GM21515 (cell line): Measurements from ENCODE around the gene HELZ.

Experiments used
- ATAC-seq: cut with Tn5 transposase; IDR thresholded peaks from one replicate; pipeline ENCODE4 v1.9.1; 2021; ENCODE audit not compliant: unreplicated experiment

The HELZ gene

GRCh38 chr17:67035131-67036083, 209.6 kb downstream of the HELZ start:
- no peak for ATAC-seq

GRCh38 chr17:67033613-67034012, 211.4 kb downstream of the HELZ start:
- ATAC-seq: no peak

- ATAC-seq: no peak
These were observed 212.0 kb downstream of the HELZ start for GRCh38 chr17:67032985-67033384.

GRCh38 chr17:67032382-67032781, 212.6 kb downstream of the HELZ start:
- ATAC-seq: no peak

GRCh38 chr17:67030641-67031040, 214.4 kb downstream of the HELZ start:
- ATAC-seq: no peak

- ATAC-seq: no peak
These were observed 217.9 kb downstream of the HELZ start for GRCh38 chr17:67027031-67027628.

GRCh38 chr17:67026341-67026740, 218.7 kb downstream of the HELZ start:
- ATAC-seq: no peak

GRCh38 chr17:67025216-67025792, 219.7 kb downstream of the HELZ start:
- ATAC-seq: no peak

- no peak for ATAC-seq
These were observed 220.3 kb downstream of the HELZ start for GRCh38 chr17:67024736-67025135.

- no peak for ATAC-seq
These were observed 222.6 kb downstream of the HELZ start for GRCh38 chr17:67022451-67022810.

- ATAC-seq: no peak
These were observed 223.1 kb downstream of the HELZ start for GRCh38 chr17:67021743-67022450.

- no peak for ATAC-seq
These were observed 223.8 kb downstream of the HELZ start for GRCh38 chr17:67021196-67021595.
